OCI-LY1 (cell line): Measurements from ENCODE around the gene GTPBP1.

Source experiments
- H2AFZ ChIP-seq: fragments of 200-600 bp; sonication (generic), shearing (Covaris generic); 2 replicates; pipeline ENCODE4 v1.6.0; 2014; ENCODE audit warnings: antibody characterized with exemption, mild to moderate bottlenecking, low read length
- H3F3A ChIP-seq: fragments of 200-600 bp; sonication (generic), shearing (Covaris generic); 2 replicates; pipeline ENCODE4 v1.6.0; 2014; ENCODE audit warnings: mild to moderate bottlenecking, antibody characterized with exemption, low read length, moderate library complexity; ENCODE audit not compliant: insufficient read depth
- H3K27ac ChIP-seq: fragments of 200-600 bp; sonication (generic); 2 replicates; pipeline ENCODE4 v1.5.1; 2014; ENCODE audit warnings: low read length, mixed run types, mild to moderate bottlenecking, low read depth; ENCODE audit not compliant: poor library complexity, severe bottlenecking
- H3K27me3 ChIP-seq: fragments of 200-600 bp; sonication (generic); 2 replicates; pipeline ENCODE4 v1.6.0; 2014; ENCODE audit warnings: antibody characterized with exemption, mild to moderate bottlenecking, low read length, moderate library complexity; ENCODE audit not compliant: insufficient read depth
- H3K36me3 ChIP-seq: fragments of 200-600 bp; sonication (generic); 2 replicates; pipeline ENCODE4 v1.6.1; 2014; ENCODE audit warnings: mild to moderate bottlenecking, antibody characterized with exemption, low read length, moderate library complexity, mixed read lengths; ENCODE audit not compliant: insufficient read depth
- H3K4me1 ChIP-seq: fragments of 200-600 bp; sonication (generic); 2 replicates; pipeline ENCODE4 v1.5.1; 2014; ENCODE audit warnings: mild to moderate bottlenecking, low read length, moderate library complexity; ENCODE audit not compliant: insufficient read depth, severe bottlenecking
- H3K4me2 ChIP-seq: fragments of 200-600 bp; sonication (generic), shearing (Covaris generic); 2 replicates; pipeline ENCODE4 v1.6.1; 2014; ENCODE audit warnings: low read length
- H3K4me3 ChIP-seq: fragments of 200-600 bp; sonication (generic); 2 replicates; pipeline ENCODE4 v1.5.1; 2014; ENCODE audit warnings: low read length, low read depth, mild to moderate bottlenecking, mixed read lengths; ENCODE audit not compliant: poor library complexity, severe bottlenecking
- H3K79me2 ChIP-seq: fragments of 200-600 bp; shearing (Covaris generic); 2 replicates; pipeline ENCODE4 v1.6.1; 2016; ENCODE audit warnings: mixed run types, low read length, mixed read lengths; ENCODE audit not compliant: insufficient read depth
- H3K9ac ChIP-seq: fragments of 200-600 bp; sonication (generic), shearing (Covaris generic); 2 replicates; pipeline ENCODE4 v1.6.1; 2014; ENCODE audit warnings: mild to moderate bottlenecking, low read length, mixed read lengths
- H3K9me2 ChIP-seq: fragments of 200-600 bp; sonication (generic), shearing (Covaris generic); 2 replicates; pipeline ENCODE4 v1.6.1; 2014; ENCODE audit warnings: low read depth, mild to moderate bottlenecking, low read length, mixed read lengths
- H3K9me3 ChIP-seq: fragments of 200-600 bp; shearing (Covaris generic); 2 replicates; pipeline ENCODE4 v1.6.1; 2014; ENCODE audit warnings: low read length, mixed read lengths
- H4K20me1 ChIP-seq: fragments of 200-600 bp; sonication (generic), shearing (Covaris generic); 2 replicates; pipeline ENCODE4 v1.6.0; 2016; ENCODE audit warnings: mild to moderate bottlenecking, low read length; ENCODE audit not compliant: insufficient read depth
- CTCF ChIP-seq: fragments of 200-600 bp; sonication (generic), shearing (Covaris generic); IDR thresholded peaks from 2 replicates; pipeline ENCODE4 v1.5.1; 2017; ENCODE audit warnings: mild to moderate bottlenecking, antibody characterized with exemption, low read length, moderate library complexity, mixed read lengths
- EZH2 ChIP-seq: fragments of 200-600 bp; sonication (generic), shearing (Covaris generic); IDR thresholded peaks from 2 replicates; pipeline ENCODE4 v1.8.0; 2017; ENCODE audit warnings: borderline replicate concordance, mixed run types, mild to moderate bottlenecking, antibody characterized with exemption, low read length, moderate library complexity, mixed read lengths

The GTPBP1 gene

GRCh38 chr22:38741576-38741975, 35.8 kb downstream of the GTPBP1 start:
- H3K4me2 ChIP-seq: no peak overlapping the region
- no peaks in the 10 kb centered on the region for H3K9me2 ChIP-seq
- peaks cover 100% of the 10 kb centered on the region for H3K36me3 ChIP-seq
- H3K27me3 ChIP-seq: no peaks in the 10 kb centered on the region
- H3K9ac ChIP-seq: no peak overlapping the region
- H3K4me3 ChIP-seq: no peak overlapping the region
- no peaks in the 10 kb centered on the region for H3K79me2 ChIP-seq
- no peak overlapping the region for H3K27ac ChIP-seq
- H3K9me3 ChIP-seq: no peaks in the 10 kb centered on the region
- no peaks in the 10 kb centered on the region for H3F3A ChIP-seq
- H3K4me1 ChIP-seq: no peaks in the 10 kb centered on the region
- TF ChIP-seq CTCF: no peak
- no peak for TF ChIP-seq EZH2
- no peaks in the 10 kb centered on the region for H4K20me1 ChIP-seq
- H2AFZ ChIP-seq: no peak overlapping the region

DNA sequence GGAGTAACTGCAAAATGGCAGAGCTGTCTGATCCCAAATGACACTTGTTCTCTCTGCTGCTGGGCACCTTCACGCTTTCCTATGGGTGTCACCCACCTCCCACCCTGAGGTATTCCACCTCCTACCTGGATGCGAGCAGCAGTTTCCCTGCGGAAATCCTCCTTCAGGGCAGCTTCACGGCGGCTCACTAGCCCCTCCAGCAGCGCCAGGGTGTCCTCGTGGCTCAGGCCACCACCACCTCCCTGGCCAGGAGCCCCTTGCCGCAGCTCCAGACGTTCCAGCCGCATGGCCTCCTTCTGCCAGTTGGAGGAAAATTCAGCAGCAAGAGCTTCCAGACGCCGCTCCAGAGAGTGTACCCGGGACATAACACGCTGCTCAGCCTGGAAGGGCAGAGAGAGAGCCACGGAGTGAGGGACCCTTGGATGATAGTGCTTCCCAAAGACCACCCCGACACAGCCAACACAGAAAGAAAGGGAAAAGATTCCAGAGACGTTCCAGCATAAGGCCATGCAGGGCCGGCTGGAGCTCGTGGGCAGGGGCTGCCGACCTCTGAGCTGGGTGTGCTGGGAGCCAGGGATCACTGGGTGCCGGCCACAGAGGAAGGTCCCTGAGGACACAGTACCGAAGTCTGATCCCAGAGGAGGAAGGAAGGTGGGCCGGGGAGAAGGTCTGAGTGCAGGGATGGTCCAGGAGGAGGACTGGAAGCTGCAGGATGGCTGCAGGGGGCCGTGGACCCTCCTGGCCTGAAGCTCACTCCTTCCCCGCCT, 36.6 kb downstream of the GTPBP1 start:
- no peaks in the 10 kb centered on the region for H3K9me2 ChIP-seq
- no peak overlapping the region for H3K4me3 ChIP-seq
- no peak for TF ChIP-seq CTCF
- no peak for TF ChIP-seq EZH2
- H4K20me1 ChIP-seq: no peaks in the 10 kb centered on the region
- H3K27ac ChIP-seq: no peak overlapping the region
- no peaks in the 10 kb centered on the region for H3K9me3 ChIP-seq
- peaks cover 97% of the 10 kb centered on the region for H3K36me3 ChIP-seq
- no peaks in the 10 kb centered on the region for H3K27me3 ChIP-seq
- no peaks in the 10 kb centered on the region for H3K4me1 ChIP-seq
- no peak overlapping the region for H3K9ac ChIP-seq
- H2AFZ ChIP-seq: no peak overlapping the region
- no peaks in the 10 kb centered on the region for H3F3A ChIP-seq
- H3K4me2 ChIP-seq: no peak overlapping the region
- no peaks in the 10 kb centered on the region for H3K79me2 ChIP-seq

GRCh38 chr22:38744981-38745380, 39.2 kb downstream of the GTPBP1 start:
- H3K27ac ChIP-seq: no peak overlapping the region
- no peaks in the 10 kb centered on the region for H3K27me3 ChIP-seq
- no peaks in the 10 kb centered on the region for H3K9me3 ChIP-seq
- H2AFZ ChIP-seq: no peak overlapping the region
- H3F3A ChIP-seq: no peaks in the 10 kb centered on the region
- no peak overlapping the region for H3K9ac ChIP-seq
- no peak overlapping the region for H3K4me3 ChIP-seq
- H3K79me2 ChIP-seq: no peaks in the 10 kb centered on the region
- no peaks in the 10 kb centered on the region for H4K20me1 ChIP-seq
- no peaks in the 10 kb centered on the region for H3K9me2 ChIP-seq
- H3K4me1 ChIP-seq: no peaks in the 10 kb centered on the region
- H3K4me2 ChIP-seq: no peak overlapping the region
- H3K36me3 ChIP-seq: peaks cover 97% of the 10 kb centered on the region
- no peak for TF ChIP-seq EZH2
- TF ChIP-seq CTCF: no peak
